22Rv1 (cell line): ENCODE results near the gene IL1R1.

Experiments
- ZFX ChIP-seq: fragments of 450-650 bp; IDR thresholded peaks from 2 replicates; pipeline ENCODE4 v1.6.1; 2017; ENCODE audit warnings: antibody characterized with exemption, borderline replicate concordance
- TF ChIP-seq, protein P1 (sequence below): fragments of 450-650 bp; IDR thresholded peaks from 2 replicates; pipeline ENCODE4 v1.5.1; 2017; ENCODE audit warnings: mild to moderate bottlenecking

DNA sequence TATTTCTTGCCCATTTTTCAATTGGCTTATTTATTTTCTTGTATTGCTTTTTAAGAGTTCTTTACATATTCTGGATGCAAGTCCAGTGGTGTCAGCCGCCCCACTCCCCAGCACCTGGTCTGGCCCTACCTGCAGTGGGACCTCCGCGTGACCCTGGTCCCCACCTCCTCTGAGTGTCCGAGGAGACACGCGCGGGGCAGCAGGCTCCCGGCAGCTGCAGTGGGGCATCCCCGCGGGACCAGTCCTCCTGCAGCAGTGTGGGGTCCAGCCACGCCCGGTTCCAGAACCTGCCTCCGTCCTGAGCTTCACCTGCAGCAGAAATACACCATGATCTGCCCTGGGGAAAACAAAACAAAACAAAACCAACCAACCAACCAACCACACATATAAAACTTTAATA lies 48.9 kb upstream of the IL1R1 start:
- TF ChIP-seq, protein P1, sequence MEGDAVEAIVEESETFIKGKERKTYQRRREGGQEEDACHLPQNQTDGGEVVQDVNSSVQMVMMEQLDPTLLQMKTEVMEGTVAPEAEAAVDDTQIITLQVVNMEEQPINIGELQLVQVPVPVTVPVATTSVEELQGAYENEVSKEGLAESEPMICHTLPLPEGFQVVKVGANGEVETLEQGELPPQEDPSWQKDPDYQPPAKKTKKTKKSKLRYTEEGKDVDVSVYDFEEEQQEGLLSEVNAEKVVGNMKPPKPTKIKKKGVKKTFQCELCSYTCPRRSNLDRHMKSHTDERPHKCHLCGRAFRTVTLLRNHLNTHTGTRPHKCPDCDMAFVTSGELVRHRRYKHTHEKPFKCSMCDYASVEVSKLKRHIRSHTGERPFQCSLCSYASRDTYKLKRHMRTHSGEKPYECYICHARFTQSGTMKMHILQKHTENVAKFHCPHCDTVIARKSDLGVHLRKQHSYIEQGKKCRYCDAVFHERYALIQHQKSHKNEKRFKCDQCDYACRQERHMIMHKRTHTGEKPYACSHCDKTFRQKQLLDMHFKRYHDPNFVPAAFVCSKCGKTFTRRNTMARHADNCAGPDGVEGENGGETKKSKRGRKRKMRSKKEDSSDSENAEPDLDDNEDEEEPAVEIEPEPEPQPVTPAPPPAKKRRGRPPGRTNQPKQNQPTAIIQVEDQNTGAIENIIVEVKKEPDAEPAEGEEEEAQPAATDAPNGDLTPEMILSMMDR = no peak
- no peak for TF ChIP-seq ZFX
